Stimulated activated CD4-positive, alpha-beta T cell treated with anti-CD3 and anti-CD28 coated beads, TNF-alpha, amount 100 ng/mL, for 1 hour (primary cell): ENCODE results near the gene KIF5A.
"Not testable (repeated sequence)": the region's sequence is repeated elsewhere in the genome, so short reads cannot be mapped to it uniquely, and the experiment has no call there.

ENCODE experiments used
- DNase-seq, 3 donors: peaks; one replicate each; pipeline ENCODE4 v3.0.0-alpha.2; 2020; ENCODE audit warnings: low read depth in 3 of 3, low spot score in 1 of 3

The KIF5A gene

GRCh38 chr12:57581802-57582201, 32.0 kb downstream of the KIF5A start:
- DNase-seq, result no peak

- no peak for DNase-seq
Measured at GRCh38 chr12:57582440-57582839, 32.6 kb downstream of the KIF5A start.

GRCh38 chr12:57583008-57583831, 33.4 kb downstream of the KIF5A start:
- peak; percentile 17 to 39 (median 36) for DNase-seq

GRCh38 chr12:57584050-57584449, 34.2 kb downstream of the KIF5A start:
- DNase-seq, result no peak

GRCh38 chr12:57584690-57585089, 34.8 kb downstream of the KIF5A start:
- DNase-seq, result no peak

GRCh38 chr12:57585156-57585555, 35.3 kb downstream of the KIF5A start:
- no peak for DNase-seq

GRCh38 chr12:57586128-57586527, 36.3 kb downstream of the KIF5A start:
- no peak for DNase-seq

- DNase-seq, result no peak
Measured at GRCh38 chr12:57586832-57587429, 37.1 kb downstream of the KIF5A start.

GRCh38 chr12:57588951-57589610, 39.2 kb downstream of the KIF5A start:
- DNase-seq, result not testable (repeated sequence)

GRCh38 chr12:57590479-57590863, 40.6 kb downstream of the KIF5A start:
- DNase-seq, result no peak

GRCh38 chr12:57590864-57591781, 41.3 kb downstream of the KIF5A start, which contains the start of gene PIP4K2C:
Gene PIP4K2C, plus strand, starts transcription at chr12:57591192. Its CDS starts 98 bp downstream, at chr12:57591290.
- DNase-seq, result peak; percentile 42 to 62 (median 54)

- no peak for DNase-seq
Measured at GRCh38 chr12:57591782-57592325, 42.0 kb downstream of the KIF5A start.

GRCh38 chr12:57592551-57593165, 42.8 kb downstream of the KIF5A start:
- DNase-seq, result no peak

GRCh38 chr12:57593187-57593586, 43.3 kb downstream of the KIF5A start:
- DNase-seq, result no peak

GRCh38 chr12:57600395-57600794, 50.6 kb downstream of the KIF5A start:
- no peak for DNase-seq

GRCh38 chr12:57602544-57602943, 52.7 kb downstream of the KIF5A start:
- no peak for DNase-seq

GRCh38 chr12:57603324-57603723, 53.5 kb downstream of the KIF5A start:
- DNase-seq, result no peak

GRCh38 chr12:57603815-57604453, 54.1 kb downstream of the KIF5A start:
- no peak for DNase-seq

- no peak for DNase-seq
Measured at GRCh38 chr12:57604454-57604991, 54.7 kb downstream of the KIF5A start, which contains the start of gene DTX3. Gene DTX3, plus strand, starts transcription at chr12:57604824. Its CDS starts 1,694 bp downstream, at chr12:57606518.
